Activated naive CD4-positive, alpha-beta T cell treated with Interleukin-2 at 50 U/mL for 16 hours (primary cell): ENCODE measurements around the gene CCDC17.

Source experiments
- DNase-seq: peaks from one replicate; pipeline ENCODE4 v3.0.0-alpha.2; 2020

CCDC17 gene

DNA sequence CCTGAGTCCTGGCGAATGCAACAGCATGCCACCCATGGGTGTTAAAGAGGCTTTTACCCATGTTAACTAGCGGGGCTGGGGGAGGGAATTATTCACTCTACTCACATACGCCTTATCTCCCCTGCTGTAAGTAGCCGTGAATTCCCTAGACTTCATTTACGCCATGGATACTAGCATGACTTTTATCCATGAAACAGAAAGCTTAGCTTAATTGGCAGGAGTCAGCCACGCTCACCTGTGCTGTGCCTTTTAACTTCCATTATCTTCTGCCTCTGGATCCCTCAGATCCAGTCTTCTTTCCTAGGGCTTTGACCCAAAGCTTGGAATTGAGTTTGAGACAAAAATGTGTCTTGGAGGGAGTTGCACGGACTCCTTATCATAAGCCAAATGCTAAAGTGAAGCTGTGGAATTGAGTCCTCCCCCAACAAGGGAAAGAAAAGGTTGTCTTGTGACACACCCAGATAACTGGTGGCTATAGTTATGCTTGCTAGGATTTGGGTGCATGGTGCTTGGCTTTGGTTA, 49.7 kb downstream of the CCDC17 start:
- DNase-seq = no peak

DNA sequence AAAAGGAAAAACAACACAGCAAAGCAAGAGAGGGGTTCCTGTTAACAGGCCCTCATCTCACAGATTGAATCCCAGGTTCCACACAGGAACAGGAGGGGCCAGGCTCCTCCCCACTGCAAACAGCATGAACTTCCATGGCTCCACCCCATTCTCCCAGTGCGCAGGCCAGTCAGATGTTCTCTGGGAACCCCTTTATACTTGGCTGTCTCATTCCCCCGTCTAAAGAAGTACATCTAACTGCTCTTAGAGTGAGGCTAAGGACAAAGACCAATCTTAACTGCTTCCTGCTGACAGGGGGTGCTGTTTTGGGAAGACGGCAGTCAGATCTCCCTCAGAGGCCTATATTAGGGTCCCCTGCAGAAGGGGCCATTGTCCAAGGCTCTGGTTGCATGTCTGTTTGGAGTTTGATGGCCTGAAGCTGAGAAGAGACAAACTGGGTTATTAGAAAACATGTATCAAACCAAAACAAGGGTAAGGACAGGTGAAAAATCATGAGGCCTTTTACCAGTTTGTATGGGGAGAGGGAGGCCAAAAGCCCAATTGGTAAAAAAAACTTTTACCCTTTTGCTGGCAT, 50.5 kb downstream of the CCDC17 start:
- no peak for DNase-seq

DNA sequence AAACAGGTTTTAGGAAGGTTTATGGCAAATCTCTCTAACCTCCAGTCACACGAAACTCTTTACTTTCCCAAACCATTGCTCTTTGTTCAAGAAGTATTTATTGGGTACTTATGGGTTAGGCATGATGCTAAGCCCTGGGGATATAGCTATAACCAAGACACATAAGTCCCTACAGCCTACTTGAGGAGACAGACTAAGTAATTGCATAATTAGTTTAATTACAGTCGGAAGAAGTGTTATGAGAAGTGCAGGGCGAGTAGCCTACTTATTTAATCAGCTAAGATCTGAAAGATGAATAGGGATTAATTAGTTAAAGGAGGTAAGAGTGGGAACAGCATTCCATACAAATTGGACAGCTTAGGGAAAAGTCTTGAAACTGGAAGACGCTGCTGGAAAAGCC, 53.2 kb downstream of the CCDC17 start:
- no peak for DNase-seq
